Measurements from ENCODE around the gene PSMD12. TPM values are rescaled to one million over a fixed set of nuclear protein-coding genes. Genes with fewer than 3 reads are reported as not detected.
A peak's percentile ranks its signal among the peaks of the same experiment; 100 is the strongest.

Gene PSMD12
- total and polyA plus RNA-seq, 9 of the 15 experiments (the other 6 are each of a cell fraction or from before 2014, with no cell fraction given), result 36.6 to 150 (median 65.5) TPM

GRCh38 chr17:67374329-67375053 is 8.1 kb upstream of the PSMD12 start (continued):
- TF ChIP-seq CEBPZ (IDR thresholded peaks at IDR 0.05; ENCODE audit: borderline replicate concordance, low read depth, low read length), result no peak
- no peak for TF ChIP-seq ZNF133 (CRISPR knock-in tag; IDR thresholded peaks at IDR 0.05)
- peak; percentile 93 for TF ChIP-seq DPF2 (IDR thresholded peaks at IDR 0.05)
- TF ChIP-seq NR2C2 (CRISPR knock-in tag; IDR thresholded peaks at IDR 0.05), result no peak
- no peak for TF ChIP-seq NR2C2 (tag; IDR thresholded peaks at IDR 0.05)
- 0 out of 2 replicates have a peak, but pooled peaks have one; percentile 29 for TF ChIP-seq HBP1 (CRISPR knock-in tag; IDR thresholded peaks at IDR 0.05)
- no peak for TF ChIP-seq CHD4 (IDR thresholded peaks at IDR 0.05; ENCODE audit: insufficient read depth, insufficient replicate concordance, low read depth, low read length, poor library complexity, severe bottlenecking)
- no peak for TF ChIP-seq ZBTB43 (CRISPR knock-in tag; IDR thresholded peaks at IDR 0.05)
- TF ChIP-seq FOS (IDR thresholded peaks at IDR 0.05; ENCODE audit: extremely low read depth, insufficient read length), result no peak
- TF ChIP-seq PREB (CRISPR knock-in tag; IDR thresholded peaks at IDR 0.05), result 0 out of 2 replicates have a peak, but pooled peaks have one; percentile 85
- no peak for TF ChIP-seq ETV1 (tag; conservative IDR thresholded peaks at IDR 0.05; ENCODE audit: low read depth)
- peak in 1 of 2 experiments; percentile 48; a peak in 3 of 4 replicates for TF ChIP-seq TBL1XR1 (IDR thresholded peaks at IDR 0.05; ENCODE audit: low read length in 2 of 2)
- TF ChIP-seq CHAMP1 (IDR thresholded peaks at IDR 0.05), result peak; percentile 28; the same call in 1 of the 2 replicates
- no peak for TF ChIP-seq SIN3A (IDR thresholded peaks at IDR 0.05; ENCODE audit: borderline replicate concordance in 2 of 2, control insufficient read depth in 1 of 2, low read depth in 2 of 2, low read length in 2 of 2)
- TF ChIP-seq BRCA1 (IDR thresholded peaks at IDR 0.05), result no peak
- TF ChIP-seq BRCA1 (CRISPR knock-in tag; IDR thresholded peaks at IDR 0.05), result no peak

Measured in K562 (cell line).